Nephron progenitor cell (in vitro differentiated cells): ENCODE results near the gene SAXO1.
A peak's percentile ranks its signal among the peaks of the same experiment; 100 is the strongest.
"Not testable (repeated sequence)": the region's sequence is repeated elsewhere in the genome, so short reads cannot be mapped to it uniquely, and the experiment has no call there.

Experiments
- DNase-seq: peaks from one replicate; pipeline ENCODE4 v3.0.0; 2021
- H3K27ac Mint-ChIP-seq: 2 replicates; pipeline ENCODE4 v1.8.0; 2021; ENCODE audit warnings: mild to moderate bottlenecking, moderate library complexity, mixed read lengths
- H3K27me3 Mint-ChIP-seq: 2 replicates; pipeline ENCODE4 v1.8.0; 2021; ENCODE audit warnings: mild to moderate bottlenecking, low read depth, mixed read lengths; ENCODE audit not compliant: poor library complexity
- H3K36me3 Mint-ChIP-seq: 2 replicates; pipeline ENCODE4 v1.8.0; 2021; ENCODE audit warnings: low read depth, mixed read lengths
- H3K4me1 Mint-ChIP-seq: 2 replicates; pipeline ENCODE4 v1.8.0; 2021; ENCODE audit warnings: mixed read lengths
- H3K4me3 Mint-ChIP-seq: 2 replicates; pipeline ENCODE4 v1.8.0; 2021; ENCODE audit warnings: mild to moderate bottlenecking, moderate library complexity, mixed read lengths
- H3K9me3 Mint-ChIP-seq: 2 replicates; pipeline ENCODE4 v1.8.0; 2021; ENCODE audit warnings: mild to moderate bottlenecking, moderate library complexity, mixed read lengths
- CTCF ChIP-seq: fragments of 200-600 bp; sonication (generic); IDR thresholded peaks from 2 replicates; pipeline ENCODE4 v1.5.0; 2021; ENCODE audit warnings: antibody characterized with exemption

Gene SAXO1

GRCh38 chr9:19028835-19029451 lies 4.1 kb downstream of the SAXO1 start:
- Mint-ChIP-seq H3K27me3 (peaks cover 6% of the 10 kb centered on the region), H3K4me1 (peaks cover 13% of the 10 kb centered on the region), H3K9me3 (no peaks in the 10 kb centered on the region), H3K27ac (no peak overlapping the region), H3K4me3 (no peak overlapping the region), H3K36me3 (no peaks in the 10 kb centered on the region)
- TF ChIP-seq CTCF: peak; percentile 75
- peak; percentile 54 for DNase-seq

GRCh38 chr9:19027825-19028224 lies 5.2 kb downstream of the SAXO1 start:
- Mint-ChIP-seq H3K9me3 (no peaks in the 10 kb centered on the region), H3K27me3 (peaks cover 6% of the 10 kb centered on the region), H3K36me3 (no peaks in the 10 kb centered on the region), H3K4me1 (peaks cover 23% of the 10 kb centered on the region), H3K27ac (no peak overlapping the region), H3K4me3 (no peak overlapping the region)
- no peak for TF ChIP-seq CTCF
- no peak for DNase-seq

- peaks cover 24% of the 10 kb centered on the region for H3K4me1 Mint-ChIP-seq
- no peak overlapping the region for H3K4me3 Mint-ChIP-seq
- TF ChIP-seq CTCF: no peak
- H3K9me3 Mint-ChIP-seq: peaks cover 5% of the 10 kb centered on the region
- H3K36me3 Mint-ChIP-seq: no peaks in the 10 kb centered on the region
- no peak for DNase-seq
- peak overlapping the region; percentile 81 for H3K27ac Mint-ChIP-seq
- no peaks in the 10 kb centered on the region for H3K27me3 Mint-ChIP-seq
Observed at GRCh38 chr9:19026375-19026774, 6.6 kb downstream of the SAXO1 start.

- no peak overlapping the region for H3K27ac Mint-ChIP-seq
- H3K27me3 Mint-ChIP-seq: no peaks in the 10 kb centered on the region
- peaks cover 10% of the 10 kb centered on the region for H3K9me3 Mint-ChIP-seq
- H3K4me3 Mint-ChIP-seq: no peak overlapping the region
- peaks cover 24% of the 10 kb centered on the region for H3K4me1 Mint-ChIP-seq
- no peak for TF ChIP-seq CTCF
- no peaks in the 10 kb centered on the region for H3K36me3 Mint-ChIP-seq
- DNase-seq: no peak
Observed at GRCh38 chr9:19023078-19023477, 9.9 kb downstream of the SAXO1 start.

GRCh38 chr9:19022206-19022605 lies 10.8 kb downstream of the SAXO1 start:
- no peak for TF ChIP-seq CTCF
- peaks cover 24% of the 10 kb centered on the region for H3K4me1 Mint-ChIP-seq
- no peaks in the 10 kb centered on the region for H3K36me3 Mint-ChIP-seq
- no peak for DNase-seq
- peaks cover 10% of the 10 kb centered on the region for H3K9me3 Mint-ChIP-seq
- no peaks in the 10 kb centered on the region for H3K27me3 Mint-ChIP-seq
- H3K4me3 Mint-ChIP-seq: no peak overlapping the region
- no peak overlapping the region for H3K27ac Mint-ChIP-seq

GRCh38 chr9:19021649-19022048 lies 11.4 kb downstream of the SAXO1 start:
- DNase-seq, H3K27ac Mint-ChIP-seq, H3K4me3 Mint-ChIP-seq, H3K27me3 Mint-ChIP-seq, H3K36me3 Mint-ChIP-seq: not testable (repeated sequence)
- Mint-ChIP-seq H3K9me3 (peaks cover 10% of the 10 kb centered on the region), H3K4me1 (peaks cover 24% of the 10 kb centered on the region)
